Neural progenitor cell (in vitro differentiated cells): ENCODE data around the gene AKR7A3.

Experiments
- CTCF ChIP-seq: fragments of 200-600 bp; sonication (generic); IDR thresholded peaks from 2 replicates; pipeline ENCODE4 v1.5.1; 2017; ENCODE audit warnings: antibody characterized with exemption, mild to moderate bottlenecking
- EZH2 ChIP-seq: fragments of 200-600 bp; sonication (generic); IDR thresholded peaks from 2 replicates; pipeline ENCODE4 v1.6.1; 2017; ENCODE audit warnings: antibody characterized with exemption, mild to moderate bottlenecking, moderate library complexity
- EZH2phosphoT487 ChIP-seq: fragments of 200-600 bp; sonication (generic); IDR thresholded peaks from 2 replicates; pipeline ENCODE4 v1.6.1; 2017; ENCODE audit warnings: antibody characterized with exemption

GRCh38 chr1:19272064-19272463 is 16.5 kb downstream of the AKR7A3 start:
- no peak for TF ChIP-seq EZH2
- no peak for TF ChIP-seq CTCF
- TF ChIP-seq EZH2phosphoT487, result no peak
